ENCODE data around the gene AMPH. TPM values are rescaled to one million over a fixed set of nuclear protein-coding genes. Genes with fewer than 3 reads are reported as not detected.

The AMPH gene
- total RNA-seq, 1 donor from 2014 or later: not detected

GRCh38 chr7:38675494-38676106 is 44.4 kb upstream of the AMPH start:
- POLR2A ChIA-PET: no interaction called here
- no peak for ATAC-seq (ENCODE audit: low read depth)
- no peak overlapping the region for H3K27ac Mint-ChIP-seq
- CTCF ChIA-PET: no interaction called here
- no peak for TF ChIP-seq CTCF (IDR thresholded peaks at IDR 0.05)
- H3K27me3 Mint-ChIP-seq: no peaks in the 10 kb centered on the region
- peaks cover 18% of the 10 kb centered on the region for H3K4me1 Mint-ChIP-seq
- no peak overlapping the region for H3K4me3 Mint-ChIP-seq
- H3K9me3 Mint-ChIP-seq: no peaks in the 10 kb centered on the region
- H3K36me3 Mint-ChIP-seq (ENCODE audit: low read depth): no peaks in the 10 kb centered on the region
- no peak for DNase-seq
- intact Hi-C loops (cut with micrococcal nuclease): loop anchor here (10.0 kb wide), 1 partner anchor 501 kb away; the partner anchor contains the start of gene STARD3NL

GRCh38 chr7:38674513-38674912 is 43.3 kb upstream of the AMPH start:
- H3K27ac Mint-ChIP-seq: no peak overlapping the region
- peaks cover 18% of the 10 kb centered on the region for H3K4me1 Mint-ChIP-seq
- H3K4me3 Mint-ChIP-seq: no peak overlapping the region
- ATAC-seq (ENCODE audit: low read depth): no peak
- ChIA-PET POLR2A (no interaction called here), CTCF (no interaction called here)
- no peak for DNase-seq
- intact Hi-C loops (cut with micrococcal nuclease): loop anchor here (10.0 kb wide), 1 partner anchor 500 kb away; the partner anchor contains the start of gene STARD3NL
- no peak for TF ChIP-seq CTCF (IDR thresholded peaks at IDR 0.05)
- H3K9me3 Mint-ChIP-seq: no peaks in the 10 kb centered on the region
- H3K27me3 Mint-ChIP-seq: no peaks in the 10 kb centered on the region
- no peaks in the 10 kb centered on the region for H3K36me3 Mint-ChIP-seq (ENCODE audit: low read depth)

GRCh38 chr7:38673795-38674194 is 42.6 kb upstream of the AMPH start:
- Mint-ChIP-seq H3K4me3 (no peak overlapping the region), H3K27me3 (peaks cover 6% of the 10 kb centered on the region), H3K36me3 (ENCODE audit: low read depth) (no peaks in the 10 kb centered on the region), H3K27ac (no peak overlapping the region), H3K9me3 (no peaks in the 10 kb centered on the region), H3K4me1 (peaks cover 18% of the 10 kb centered on the region)
- DNase-seq (no peak), ATAC-seq (ENCODE audit: low read depth) (no peak)
- CTCF ChIA-PET: no interaction called here
- TF ChIP-seq CTCF (IDR thresholded peaks at IDR 0.05): no peak
- POLR2A ChIA-PET: no interaction called here
- intact Hi-C loops (cut with micrococcal nuclease): loop anchor here (10.0 kb wide), 1 partner anchor 499 kb away; the partner anchor contains the start of gene STARD3NL

GRCh38 chr7:38671911-38672905 is 41.0 kb upstream of the AMPH start:
- no peaks in the 10 kb centered on the region for H3K36me3 Mint-ChIP-seq (ENCODE audit: low read depth)
- peak overlapping the region; percentile 82 for H3K27ac Mint-ChIP-seq
- H3K4me3 Mint-ChIP-seq: peak overlapping the region; percentile 42
- ATAC-seq (ENCODE audit: low read depth) (peak; percentile 90), DNase-seq (peak; percentile 38)
- POLR2A ChIA-PET: no interaction called here
- intact Hi-C loops (cut with micrococcal nuclease): loop anchor here (10.0 kb wide), 1 partner anchor 497 kb away; the partner anchor contains the start of gene STARD3NL
- H3K4me1 Mint-ChIP-seq: peaks cover 18% of the 10 kb centered on the region
- peaks cover 8% of the 10 kb centered on the region for H3K27me3 Mint-ChIP-seq
- no peak for TF ChIP-seq CTCF (IDR thresholded peaks at IDR 0.05)
- H3K9me3 Mint-ChIP-seq: no peaks in the 10 kb centered on the region
- CTCF ChIA-PET: interaction anchor here (1.5 kb wide), 1 partner anchor 12 kb away, joined by 6 read pairs; no protein-coding TSS in a partner anchor
